HCT116 (cell line): Measurements from ENCODE around the gene LONRF3. TPM values are rescaled to one million over a fixed set of nuclear protein-coding genes. Genes with fewer than 3 reads are reported as not detected.
"Not testable (repeated sequence)": the region's sequence is repeated elsewhere in the genome, so short reads cannot be mapped to it uniquely, and the experiment has no call there.

Experiments used
- ATAC-seq: fragments of 200-7000 bp; cut with Tn5 transposase; 2 replicates; pipeline ENCODE4 v1.9.1; 2020; ENCODE audit warnings: mild to moderate bottlenecking, moderate library complexity
- BruUV-seq: library from RNA; stranded (reverse); fragments of 400-500 nt; replicated peaks from 2 replicates; lab custom pipeline; 2021; lab: Mats Ljungman, UMichigan
- CTCF ChIA-PET: fragments of 300-600 bp; sonication (Branson Sonifier 250); formaldehyde crosslinking; loops from one replicate; lab custom pipeline; 2021; ENCODE audit warnings: antibody characterized with exemption; lab: Charles Lee
- POLR2A ChIA-PET: fragments of 300-600, 350-600 bp; sonication (Branson Sonifier 250); formaldehyde crosslinking; loops from one replicate; lab custom pipeline; 2021; ENCODE audit warnings: antibody characterized with exemption; lab: Charles Lee
- RAD21 ChIA-PET, 2 experiments: fragments of 300-600 bp; sonication (Branson Sonifier 250); formaldehyde crosslinking; loops; one replicate each; lab custom pipeline; 2023; ENCODE audit warnings: low total read pairs in 2 of 2; ENCODE audit not compliant: uncharacterized antibody in 2 of 2, unreplicated experiment in 2 of 2, low non-redundant PET in 1 of 2; lab: Charles Lee
- DNase-seq: peaks from one replicate; pipeline ENCODE4 v3.0.0-alpha.2; 2010; ENCODE audit warnings: low read depth, low spot score
- H2AFZ ChIP-seq: fragments of 200-600 bp; shearing (Covaris generic), sonication (generic); 2 replicates; pipeline ENCODE4 v1.6.1; 2017; ENCODE audit warnings: low read depth, mixed run types, mixed read lengths, antibody characterized with exemption, low read length; ENCODE audit not compliant: poor library complexity, severe bottlenecking
- H3K27ac ChIP-seq: 2 replicates; pipeline ENCODE4 v1.5.1; 2012; ENCODE audit warnings: low read depth, low read length
- H3K27me3 ChIP-seq: fragments of 200-600 bp; sonication (generic); 2 replicates; pipeline ENCODE4 v1.6.1; 2016; ENCODE audit warnings: mixed run types, low read length, mixed read lengths; ENCODE audit not compliant: insufficient read depth
- H3K36me3 ChIP-seq, 2 experiments: fragments of 200-500 bp in 1 of 2; fragments of 200-600 bp in 1 of 2; sonication (Bioruptor generic) in 1 of 2; sonication (generic) in 1 of 2; 2 replicates each; pipeline versions ENCODE4 v1.5.1 to v1.6.1; 2014 to 2016; ENCODE audit warnings: low read length in 2 of 2, inconsistent platforms in 1 of 2, mixed read lengths in 1 of 2, mixed run types in 1 of 2; ENCODE audit not compliant: insufficient read depth in 2 of 2, control insufficient read depth in 1 of 2
- H3K4me1 ChIP-seq, 2 experiments: fragments of 200-600 bp in 1 of 2; sonication (generic) in 1 of 2; 2 replicates each; pipeline versions ENCODE4 v1.5.1 to v1.6.1; 2012 to 2017; ENCODE audit warnings: low read length in 2 of 2, inconsistent platforms in 1 of 2, mild to moderate bottlenecking in 1 of 2, mixed read lengths in 1 of 2, mixed run types in 1 of 2, moderate library complexity in 1 of 2; ENCODE audit not compliant: insufficient read depth in 2 of 2, control insufficient read depth in 1 of 2
- H3K4me2 ChIP-seq: fragments of 200-600 bp; sonication (generic); 2 replicates; pipeline ENCODE4 v1.6.1; 2017; ENCODE audit warnings: mixed run types, low read length, mixed read lengths
- H3K4me3 ChIP-seq, 2 experiments: fragments of 200-600 bp in 1 of 2; sonication (generic) in 1 of 2; replicated peaks in 1 of 2; 2 replicates each; pipeline ENCODE4 v1.5.1; 2011 to 2016; ENCODE audit warnings: low read length in 2 of 2, control low read depth in 1 of 2, low read depth in 1 of 2, mild to moderate bottlenecking in 1 of 2, mixed read lengths in 1 of 2, mixed run types in 1 of 2
- H3K79me2 ChIP-seq: fragments of 200-600 bp; sonication (generic); 2 replicates; pipeline ENCODE4 v1.6.1; 2017; ENCODE audit warnings: mild to moderate bottlenecking, mixed run types, low read length, moderate library complexity, mixed read lengths; ENCODE audit not compliant: insufficient read depth
- H3K9ac ChIP-seq: fragments of 200-600 bp; sonication (generic); 2 replicates; pipeline ENCODE4 v1.6.1; 2016; ENCODE audit warnings: low read length, mixed read lengths
- H3K9me2 ChIP-seq: fragments of 200-600 bp; sonication (generic), shearing (Covaris generic); 2 replicates; pipeline ENCODE4 v1.6.1; 2017; ENCODE audit warnings: mixed run types, mild to moderate bottlenecking, moderate library complexity; ENCODE audit not compliant: insufficient read depth
- H3K9me3 ChIP-seq, 2 experiments: fragments of 200-500 bp in 1 of 2; fragments of 200-600 bp in 1 of 2; sonication (Bioruptor generic) in 1 of 2; sonication (generic) in 1 of 2; 2 replicates each; pipeline ENCODE4 v1.6.1; 2014 to 2017; ENCODE audit warnings: low read length in 2 of 2, mixed read lengths in 2 of 2, inconsistent platforms in 1 of 2, low read depth in 1 of 2, mild to moderate bottlenecking in 1 of 2, mixed run types in 1 of 2, moderate library complexity in 1 of 2; ENCODE audit not compliant: control insufficient read depth in 1 of 2, insufficient read depth in 1 of 2
- H4K20me1 ChIP-seq: fragments of 200-600 bp; sonication (generic), shearing (Covaris generic); 2 replicates; pipeline ENCODE4 v1.6.1; 2017; ENCODE audit warnings: mixed run types, mild to moderate bottlenecking, moderate library complexity; ENCODE audit not compliant: insufficient read depth
- CEBPB ChIP-seq: IDR thresholded peaks from 2 replicates; pipeline ENCODE4 v1.6.1; 2012; ENCODE audit warnings: low read depth
- REST ChIP-seq: IDR thresholded peaks from 2 replicates; pipeline ENCODE4 v1.6.1; 2012; ENCODE audit warnings: low read depth
- intact Hi-C: fragments of 100-400 bp; cut with micrococcal nuclease; formaldehyde crosslinking; loops from 2 replicates; pipeline ENCODE4 v1.10.0; 2022
- total RNA-seq: library from RNA; stranded (reverse); gene quantifications from one replicate; pipeline ENCODE4 v1.2.1, GENCODE V29; 2021; ENCODE audit not compliant: unreplicated experiment

Gene LONRF3
- total RNA-seq, 1 experiment from 2014 or later, result 3.1 TPM

- RAD21 ChIA-PET, result no interaction called here
- BruUV-seq, result no TSS peak
- POLR2A ChIA-PET, result no interaction called here
Measured at GRCh38 chrX:119025900-119026299, 51.5 kb downstream of the LONRF3 start.

GRCh38 chrX:119026344-119026743 is 51.9 kb downstream of the LONRF3 start:
- RAD21 ChIA-PET, H3K27ac ChIP-seq, CTCF ChIA-PET, H3K79me2 ChIP-seq, POLR2A ChIA-PET, H3K27me3 ChIP-seq, H3K4me2 ChIP-seq, H3K36me3 ChIP-seq, H3K4me1 ChIP-seq, DNase-seq, intact Hi-C loops, H3K9ac ChIP-seq, H3K9me3 ChIP-seq, H4K20me1 ChIP-seq, H2AFZ ChIP-seq, H3K9me2 ChIP-seq, BruUV-seq, H3K4me3 ChIP-seq, ATAC-seq: not testable (repeated sequence)

More at GRCh38 chrX:119025900-119026299, 51.5 kb downstream of the LONRF3 start:
- TF ChIP-seq REST (no peak), CEBPB (no peak)
- Histone ChIP-seq H3K4me2 (no peak overlapping the region), H3K9me3 (no peaks in the 10 kb centered on the region), H3K27me3 (no peaks in the 10 kb centered on the region), H4K20me1 (no peaks in the 10 kb centered on the region), H3K27ac (no peak overlapping the region), H3K9me2 (no peaks in the 10 kb centered on the region), H2AFZ (no peak overlapping the region), H3K9ac (no peak overlapping the region), H3K36me3 (no peaks in the 10 kb centered on the region), H3K79me2 (no peaks in the 10 kb centered on the region), H3K4me3 (no peak overlapping the region), H3K4me1 (no peaks in the 10 kb centered on the region)
- CTCF ChIA-PET, result no interaction called here
- intact Hi-C loops, result no loop called here
- ATAC-seq, result no peak
- DNase-seq, result no peak
